ENCODE results near the gene TENT5C.

TENT5C gene

DNA sequence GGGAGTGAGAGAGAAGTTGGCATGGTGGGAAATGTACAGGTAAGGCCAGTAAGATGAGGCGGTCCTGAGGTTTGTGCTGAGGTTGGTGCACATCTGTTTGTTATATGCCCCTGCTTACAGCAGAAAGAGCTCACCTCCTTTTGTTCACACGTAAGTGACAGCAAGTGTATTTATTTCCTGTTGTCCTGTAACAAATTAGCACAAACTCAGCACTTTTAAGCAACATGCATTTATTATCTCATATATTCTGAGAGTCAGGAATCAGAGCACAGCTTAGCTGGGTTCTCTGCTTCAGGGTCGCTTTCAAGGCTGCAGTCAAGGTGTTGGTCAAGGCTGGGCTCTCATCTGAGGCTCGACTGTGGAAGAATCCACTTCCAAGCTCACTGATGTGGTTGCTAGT is 45.8 kb downstream of the TENT5C start:
- no peak for DNase-seq (ENCODE audit: low read depth)
- TF ChIP-seq, protein P1, sequence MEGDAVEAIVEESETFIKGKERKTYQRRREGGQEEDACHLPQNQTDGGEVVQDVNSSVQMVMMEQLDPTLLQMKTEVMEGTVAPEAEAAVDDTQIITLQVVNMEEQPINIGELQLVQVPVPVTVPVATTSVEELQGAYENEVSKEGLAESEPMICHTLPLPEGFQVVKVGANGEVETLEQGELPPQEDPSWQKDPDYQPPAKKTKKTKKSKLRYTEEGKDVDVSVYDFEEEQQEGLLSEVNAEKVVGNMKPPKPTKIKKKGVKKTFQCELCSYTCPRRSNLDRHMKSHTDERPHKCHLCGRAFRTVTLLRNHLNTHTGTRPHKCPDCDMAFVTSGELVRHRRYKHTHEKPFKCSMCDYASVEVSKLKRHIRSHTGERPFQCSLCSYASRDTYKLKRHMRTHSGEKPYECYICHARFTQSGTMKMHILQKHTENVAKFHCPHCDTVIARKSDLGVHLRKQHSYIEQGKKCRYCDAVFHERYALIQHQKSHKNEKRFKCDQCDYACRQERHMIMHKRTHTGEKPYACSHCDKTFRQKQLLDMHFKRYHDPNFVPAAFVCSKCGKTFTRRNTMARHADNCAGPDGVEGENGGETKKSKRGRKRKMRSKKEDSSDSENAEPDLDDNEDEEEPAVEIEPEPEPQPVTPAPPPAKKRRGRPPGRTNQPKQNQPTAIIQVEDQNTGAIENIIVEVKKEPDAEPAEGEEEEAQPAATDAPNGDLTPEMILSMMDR (IDR thresholded peaks at IDR 0.05; ENCODE audit: low read depth, low read length) = no peak
- TF ChIP-seq MYC (IDR thresholded peaks at IDR 0.05; ENCODE audit: low read depth, low read length) = no peak
- TF ChIP-seq, protein P2, sequence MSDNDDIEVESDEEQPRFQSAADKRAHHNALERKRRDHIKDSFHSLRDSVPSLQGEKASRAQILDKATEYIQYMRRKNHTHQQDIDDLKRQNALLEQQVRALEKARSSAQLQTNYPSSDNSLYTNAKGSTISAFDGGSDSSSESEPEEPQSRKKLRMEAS (IDR thresholded peaks at IDR 0.05; ENCODE audit: low read depth, low read length) = no peak
- no peak for TF ChIP-seq POLR2A (IDR thresholded peaks at IDR 0.05; ENCODE audit: extremely low read depth, insufficient read length)
- H3K4me3 ChIP-seq (ENCODE audit: low read depth, low read length) = no peak overlapping the region

DNA sequence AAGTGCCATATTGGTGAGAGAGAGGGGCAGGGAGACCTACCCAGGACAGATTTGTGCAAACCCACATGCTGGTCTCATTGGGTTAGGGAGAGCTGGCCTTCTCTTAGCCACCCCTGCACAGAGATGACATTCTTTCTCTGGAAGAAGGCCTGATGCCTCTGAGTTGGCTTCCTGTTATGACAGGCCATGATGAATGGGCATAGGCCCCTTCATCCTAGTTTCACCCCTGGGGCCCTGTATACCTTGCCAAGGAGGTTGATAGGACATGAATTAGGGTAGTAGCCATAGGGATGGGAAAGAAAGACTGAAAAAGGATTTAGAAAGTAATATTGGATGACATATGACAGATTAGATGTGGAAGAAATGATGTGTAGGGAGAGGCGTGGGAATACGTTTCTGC is 46.6 kb downstream of the TENT5C start:
- no peak overlapping the region for H3K4me3 ChIP-seq (ENCODE audit: low read depth, low read length)
- TF ChIP-seq MYC (IDR thresholded peaks at IDR 0.05; ENCODE audit: low read depth, low read length) (no peak), POLR2A (IDR thresholded peaks at IDR 0.05; ENCODE audit: extremely low read depth, insufficient read length) (no peak)
- TF ChIP-seq, protein P1 (IDR thresholded peaks at IDR 0.05; ENCODE audit: low read depth, low read length) = no peak
- TF ChIP-seq, protein P2 (IDR thresholded peaks at IDR 0.05; ENCODE audit: low read depth, low read length) = no peak
- DNase-seq (ENCODE audit: low read depth) = no peak

DNA sequence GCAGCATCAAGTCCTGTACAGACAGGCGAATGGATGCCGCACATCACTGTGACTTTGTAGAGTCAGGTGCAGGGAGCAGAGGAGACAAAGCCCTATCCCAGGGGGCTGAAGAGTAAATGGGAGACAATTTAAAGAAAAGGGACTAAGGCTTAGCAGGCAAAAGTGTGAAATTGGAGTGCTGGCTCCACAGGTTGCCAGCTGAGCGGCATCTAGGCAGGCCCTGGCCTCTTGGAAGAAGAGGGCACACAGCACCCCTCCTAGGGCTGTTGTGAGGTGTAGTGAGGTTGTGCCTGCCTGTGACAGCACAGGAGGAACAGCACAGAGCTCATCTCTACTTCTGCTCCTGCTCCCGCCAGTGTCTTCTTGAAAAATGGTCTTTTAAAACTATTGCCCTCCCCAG is 47.3 kb downstream of the TENT5C start:
- no peak for DNase-seq (ENCODE audit: low read depth)
- TF ChIP-seq POLR2A (IDR thresholded peaks at IDR 0.05; ENCODE audit: extremely low read depth, insufficient read length) = no peak
- TF ChIP-seq, protein P2 (IDR thresholded peaks at IDR 0.05; ENCODE audit: low read depth, low read length) = no peak
- TF ChIP-seq, protein P1 (IDR thresholded peaks at IDR 0.05; ENCODE audit: low read depth, low read length) = no peak
- no peak for TF ChIP-seq MYC (IDR thresholded peaks at IDR 0.05; ENCODE audit: low read depth, low read length)
- no peak overlapping the region for H3K4me3 ChIP-seq (ENCODE audit: low read depth, low read length)

DNA sequence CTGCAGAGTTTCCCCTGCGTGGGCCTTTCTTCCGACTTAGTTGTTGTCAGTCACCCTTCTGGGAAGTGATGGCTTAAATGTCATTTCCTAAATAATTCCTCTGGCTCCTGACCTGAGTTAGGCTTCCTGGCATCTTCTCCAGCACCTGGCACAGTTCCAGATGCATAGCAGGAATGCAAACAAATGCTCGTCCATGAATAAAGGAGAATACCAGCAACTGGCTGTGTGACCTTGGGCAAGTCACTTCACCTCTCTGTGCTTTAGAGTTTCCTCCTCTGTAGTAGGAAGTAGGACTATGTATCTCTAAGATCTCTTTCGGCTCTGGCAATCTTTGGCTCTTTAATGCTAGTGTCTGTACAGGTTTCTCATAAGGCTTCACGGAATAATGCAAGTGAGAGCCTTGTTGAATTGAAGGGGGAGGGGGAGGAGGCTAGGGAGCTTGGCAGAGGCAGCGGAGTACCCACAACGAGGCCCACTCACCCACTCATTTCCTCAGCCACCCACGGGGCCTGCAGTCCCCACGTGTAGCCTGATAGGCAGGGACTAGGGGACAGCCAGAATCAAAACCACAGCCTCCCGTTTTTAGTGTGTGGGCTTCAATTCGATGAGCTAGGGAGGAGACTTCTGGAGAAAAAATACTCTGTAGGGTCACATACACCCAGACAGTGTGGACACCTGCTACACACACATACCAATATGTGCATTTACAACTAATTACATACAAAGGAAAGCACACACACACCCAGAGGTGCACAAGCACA is 48.1 kb downstream of the TENT5C start:
- H3K4me3 ChIP-seq (ENCODE audit: low read depth, low read length) = no peak overlapping the region
- DNase-seq (ENCODE audit: low read depth) = no peak

DNA sequence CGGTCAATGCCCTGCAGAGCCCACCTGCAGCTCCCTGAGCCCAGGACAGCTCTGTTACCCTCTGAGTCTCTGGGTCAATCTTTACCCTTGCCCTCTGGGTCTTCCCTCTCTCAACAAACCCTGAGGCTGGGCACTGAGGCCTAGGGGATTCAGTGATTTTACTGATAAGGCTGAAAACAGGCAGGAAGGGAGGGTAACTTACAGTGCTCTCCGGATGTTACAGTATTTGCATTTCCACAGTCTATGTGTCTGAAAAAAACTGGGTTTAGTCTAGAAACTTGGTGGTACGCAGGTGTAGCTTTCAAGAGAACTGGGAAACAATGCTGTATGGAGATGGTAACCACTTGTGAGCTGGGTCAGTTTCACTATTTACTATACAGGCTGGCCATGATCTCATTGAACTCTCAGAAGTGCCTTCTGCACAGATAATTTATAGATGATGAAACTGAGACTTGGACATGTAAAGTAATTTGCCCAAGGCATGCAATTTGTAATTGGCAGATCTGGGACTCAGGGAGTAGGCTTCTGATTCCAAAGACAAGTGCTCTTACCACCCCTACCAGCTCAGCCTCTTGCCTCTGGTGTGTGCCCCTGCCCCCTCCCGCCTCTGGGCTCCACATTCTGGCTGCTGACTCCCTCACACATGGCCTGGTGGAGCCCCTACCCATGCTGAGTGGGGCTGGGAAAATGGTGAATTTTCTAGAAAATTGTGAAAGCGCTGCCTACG is 48.8 kb downstream of the TENT5C start:
- peak; percentile 32 for DNase-seq (ENCODE audit: low read depth)
- TF ChIP-seq, protein P2 (IDR thresholded peaks at IDR 0.05; ENCODE audit: low read depth, low read length) = no peak
- TF ChIP-seq, protein P1 (IDR thresholded peaks at IDR 0.05; ENCODE audit: low read depth, low read length) = no peak
- TF ChIP-seq MYC (IDR thresholded peaks at IDR 0.05; ENCODE audit: low read depth, low read length) = no peak
- TF ChIP-seq POLR2A (IDR thresholded peaks at IDR 0.05; ENCODE audit: extremely low read depth, insufficient read length) = no peak
- H3K4me3 ChIP-seq (ENCODE audit: low read depth, low read length) = no peak overlapping the region

More for the DNA sequence above, 48.1 kb downstream of the TENT5C start:
- TF ChIP-seq, protein P2 (IDR thresholded peaks at IDR 0.05; ENCODE audit: low read depth, low read length) = no peak
- TF ChIP-seq MYC (IDR thresholded peaks at IDR 0.05; ENCODE audit: low read depth, low read length) (no peak), POLR2A (IDR thresholded peaks at IDR 0.05; ENCODE audit: extremely low read depth, insufficient read length) (no peak)
- TF ChIP-seq, protein P1 (IDR thresholded peaks at IDR 0.05; ENCODE audit: low read depth, low read length) = no peak

Data from NB4 (cell line).